WTC11 (cell line): ENCODE data around the gene VEGFC. TPM values are rescaled to one million over a fixed set of nuclear protein-coding genes. Genes with fewer than 3 reads are reported as not detected.

Source experiments
- ATAC-seq: fragments of 200-7000 bp; cut with Tn5 transposase; 2 replicates; pipeline ENCODE4 v1.10.0; 2021; ENCODE audit warnings: mild to moderate bottlenecking, moderate library complexity
- CTCF ChIA-PET: fragments of 300-600 bp; sonication (Branson Sonifier 250); formaldehyde crosslinking; loops from one replicate; lab custom pipeline; 2021; ENCODE audit warnings: antibody characterized with exemption; lab: Charles Lee
- POLR2A ChIA-PET: fragments of 350-600 bp; sonication (Branson Sonifier 250); formaldehyde crosslinking; loops from one replicate; lab custom pipeline; 2021; ENCODE audit warnings: antibody characterized with exemption; lab: Charles Lee
- DNase-seq: peaks from one replicate; pipeline ENCODE4 v3.0.0; 2021; ENCODE audit warnings: low spot score
- H3K27ac Mint-ChIP-seq: 2 replicates; pipeline ENCODE4 v1.8.0; 2021; ENCODE audit warnings: mixed read lengths
- H3K27me3 Mint-ChIP-seq: 2 replicates; pipeline ENCODE4 v1.8.0; 2021; ENCODE audit warnings: low read depth, mild to moderate bottlenecking, moderate library complexity, mixed read lengths
- H3K36me3 Mint-ChIP-seq: 2 replicates; pipeline ENCODE4 v1.8.0; 2021; ENCODE audit warnings: mixed read lengths
- H3K4me1 Mint-ChIP-seq: 2 replicates; pipeline ENCODE4 v1.8.0; 2022; ENCODE audit warnings: mixed read lengths
- H3K4me3 Mint-ChIP-seq: 2 replicates; pipeline ENCODE4 v1.8.0; 2021; ENCODE audit warnings: mild to moderate bottlenecking, moderate library complexity, mixed read lengths
- H3K9me3 Mint-ChIP-seq: 2 replicates; pipeline ENCODE4 v1.8.0; 2021; ENCODE audit warnings: mixed read lengths
- ATF1 ChIP-seq: sonication (generic); formaldehyde crosslinking; IDR thresholded peaks from 2 replicates; pipeline ENCODE4 v1.8.1; 2023; ENCODE audit warnings: mild to moderate bottlenecking, moderate library complexity, missing genetic modification reagents
- CDX4 ChIP-seq: fragments of 250-450 bp; sonication (Bioruptor Pico); IDR thresholded peaks from 2 replicates; pipeline ENCODE4 v1.9.0; 2021; ENCODE audit warnings: moderate library complexity, mild to moderate bottlenecking, inconsistent platforms, borderline replicate concordance
- CREB1 ChIP-seq: sonication (generic); formaldehyde crosslinking; IDR thresholded peaks from 2 replicates; pipeline ENCODE4 v1.8.0; 2023; ENCODE audit warnings: mild to moderate bottlenecking, missing genetic modification reagents
- CTCF ChIP-seq: fragments of 200-600 bp; IDR thresholded peaks from 2 replicates; pipeline ENCODE4 v1.8.0; 2022; ENCODE audit warnings: antibody characterized with exemption
- ELF4 ChIP-seq: sonication (generic); formaldehyde crosslinking; IDR thresholded peaks from 2 replicates; pipeline ENCODE4 v1.8.1; 2022; ENCODE audit warnings: low read depth, mild to moderate bottlenecking, moderate library complexity, missing genetic modification reagents
- ESRRA ChIP-seq: sonication (generic); formaldehyde crosslinking; IDR thresholded peaks from 2 replicates; pipeline ENCODE4 v1.8.1; 2022; ENCODE audit warnings: mild to moderate bottlenecking, missing genetic modification reagents, borderline replicate concordance
- GABPB1 ChIP-seq: sonication (generic); formaldehyde crosslinking; IDR thresholded peaks from 2 replicates; pipeline ENCODE4 v1.8.1; 2023; ENCODE audit warnings: mild to moderate bottlenecking, missing genetic modification reagents
- HMGXB4 ChIP-seq: sonication (generic); formaldehyde crosslinking; IDR thresholded peaks from 2 replicates; pipeline ENCODE4 v1.8.1; 2023; ENCODE audit warnings: mild to moderate bottlenecking, moderate library complexity, missing genetic modification reagents
- IRF1 ChIP-seq: sonication (generic); formaldehyde crosslinking; IDR thresholded peaks from 2 replicates; pipeline ENCODE4 v1.8.0; 2023; ENCODE audit warnings: missing genetic modification reagents
- JAZF1 ChIP-seq: fragments of 250-450 bp; sonication (Bioruptor Pico); IDR thresholded peaks from 2 replicates; pipeline ENCODE4 v1.9.0; 2021; ENCODE audit warnings: moderate library complexity, mild to moderate bottlenecking, inconsistent platforms
- JUN ChIP-seq: sonication (generic); formaldehyde crosslinking; IDR thresholded peaks from 2 replicates; pipeline ENCODE4 v1.8.0; 2023; ENCODE audit warnings: mild to moderate bottlenecking, missing genetic modification reagents
- KAT7 ChIP-seq: sonication (generic); formaldehyde crosslinking; IDR thresholded peaks from 2 replicates; pipeline ENCODE4 v1.8.1; 2023; ENCODE audit warnings: missing genetic modification reagents, mild to moderate bottlenecking, borderline replicate concordance
- MAX ChIP-seq: sonication (generic); formaldehyde crosslinking; IDR thresholded peaks from 2 replicates; pipeline ENCODE4 v1.8.0; 2022; ENCODE audit warnings: mild to moderate bottlenecking, missing genetic modification reagents
- MXD4 ChIP-seq: fragments of 250-450 bp; sonication (Bioruptor Pico); IDR thresholded peaks from 2 replicates; pipeline ENCODE4 v1.8.0; 2021; ENCODE audit warnings: mild to moderate bottlenecking, moderate library complexity, borderline replicate concordance
- PRRX2 ChIP-seq: fragments of 250-450 bp; sonication (Bioruptor Pico); IDR thresholded peaks from 2 replicates; pipeline ENCODE4 v1.8.0; 2021; ENCODE audit warnings: mild to moderate bottlenecking
- RELA ChIP-seq: sonication (generic); formaldehyde crosslinking; IDR thresholded peaks from 2 replicates; pipeline ENCODE4 v1.8.1; 2022; ENCODE audit warnings: missing genetic modification reagents, mild to moderate bottlenecking, borderline replicate concordance
- SOX15 ChIP-seq: fragments of 250-450 bp; sonication (Bioruptor Pico); IDR thresholded peaks from 2 replicates; pipeline ENCODE4 v1.9.0; 2021; ENCODE audit warnings: mild to moderate bottlenecking
- TCF7 ChIP-seq: sonication (generic); formaldehyde crosslinking; IDR thresholded peaks from 2 replicates; pipeline ENCODE4 v1.8.0; 2022; ENCODE audit warnings: mild to moderate bottlenecking, low read depth, missing genetic modification reagents, moderate library complexity
- TEAD1 ChIP-seq: sonication (generic); formaldehyde crosslinking; IDR thresholded peaks from 2 replicates; pipeline ENCODE4 v1.8.0; 2022; ENCODE audit warnings: mild to moderate bottlenecking, missing genetic modification reagents
- TEAD4 ChIP-seq: sonication (generic); formaldehyde crosslinking; IDR thresholded peaks from 2 replicates; pipeline ENCODE4 v1.8.0; 2022; ENCODE audit warnings: mild to moderate bottlenecking, missing genetic modification reagents
- ZBTB21 ChIP-seq: sonication (generic); formaldehyde crosslinking; IDR thresholded peaks from 2 replicates; pipeline ENCODE4 v1.8.1; 2023; ENCODE audit warnings: mild to moderate bottlenecking, missing genetic modification reagents, borderline replicate concordance
- ZNF263 ChIP-seq: sonication (generic); formaldehyde crosslinking; IDR thresholded peaks from 2 replicates; pipeline ENCODE4 v1.8.1; 2022; ENCODE audit warnings: low read depth, mild to moderate bottlenecking, moderate library complexity, missing genetic modification reagents
- ZNF423 ChIP-seq: fragments of 250-450 bp; sonication (Bioruptor Pico); IDR thresholded peaks from 2 replicates; pipeline ENCODE4 v2.1.2; 2022; ENCODE audit warnings: mild to moderate bottlenecking, moderate library complexity
- total RNA-seq: library from RNA; stranded (reverse); gene quantifications from 3 replicates; pipeline ENCODE4 v1.2.3, GENCODE V29; 2021

The VEGFC gene
- total RNA-seq, 1 experiment from 2014 or later: 0.61 TPM

- no peak for ATAC-seq
- no peak for DNase-seq
- TF ChIP-seq CTCF (no peak), PRRX2 (CRISPR knock-in tag) (no peak), SOX15 (CRISPR knock-in tag) (no peak)
- TF ChIP-seq, all 79 proteins: peak for 0
- peaks cover 5% of the 10 kb centered on the region for H3K9me3 Mint-ChIP-seq
- no peaks in the 10 kb centered on the region for H3K27me3 Mint-ChIP-seq
- ChIA-PET POLR2A (no interaction called here), CTCF (no interaction called here)
- no peak overlapping the region for H3K27ac Mint-ChIP-seq
- H3K36me3 Mint-ChIP-seq: no peaks in the 10 kb centered on the region
- no peak overlapping the region for H3K4me3 Mint-ChIP-seq
- H3K4me1 Mint-ChIP-seq: no peaks in the 10 kb centered on the region
Observed at GRCh38 chr4:176805155-176805554, 12.4 kb upstream of the VEGFC start.

GRCh38 chr4:176800891-176801534 is 8.3 kb upstream of the VEGFC start:
- Mint-ChIP-seq H3K4me3 (no peak overlapping the region), H3K36me3 (no peaks in the 10 kb centered on the region), H3K4me1 (no peaks in the 10 kb centered on the region), H3K9me3 (no peaks in the 10 kb centered on the region), H3K27me3 (no peaks in the 10 kb centered on the region), H3K27ac (no peak overlapping the region)
- no peak for DNase-seq
- no peak for ATAC-seq
- CTCF ChIA-PET: no interaction called here
- TF ChIP-seq ZNF263 (CRISPR knock-in tag) (no peak), TEAD1 (no peak), TEAD4 (CRISPR knock-in tag) (no peak), RELA (CRISPR knock-in tag) (no peak), CTCF (no peak), KAT7 (CRISPR knock-in tag) (no peak), ZNF423 (CRISPR knock-in tag) (no peak), ATF1 (CRISPR knock-in tag) (no peak), TCF7 (CRISPR knock-in tag) (no peak), JUN (CRISPR knock-in tag) (no peak), ESRRA (no peak), IRF1 (CRISPR knock-in tag) (no peak), CREB1 (CRISPR knock-in tag) (no peak)
- POLR2A ChIA-PET: no interaction called here

- ChIA-PET POLR2A (no interaction called here), CTCF (no interaction called here)
- H3K4me3 Mint-ChIP-seq: no peak overlapping the region
- TF ChIP-seq ZNF263 (CRISPR knock-in tag): no peak
- no peak for TF ChIP-seq JAZF1 (CRISPR knock-in tag)
- no peak for TF ChIP-seq CDX4 (CRISPR knock-in tag)
- no peak for TF ChIP-seq ZBTB21 (CRISPR knock-in tag)
- no peak for TF ChIP-seq GABPB1 (CRISPR knock-in tag)
- TF ChIP-seq MAX: no peak
- no peak for TF ChIP-seq ELF4 (CRISPR knock-in tag)
- TF ChIP-seq HMGXB4 (CRISPR knock-in tag): no peak
- TF ChIP-seq MXD4 (CRISPR knock-in tag): no peak
- ATAC-seq (no peak), DNase-seq (no peak)
- H3K9me3 Mint-ChIP-seq: no peaks in the 10 kb centered on the region
- no peak overlapping the region for H3K27ac Mint-ChIP-seq
- H3K4me1 Mint-ChIP-seq: no peaks in the 10 kb centered on the region
- H3K27me3 Mint-ChIP-seq: peaks cover under 1% of the 10 kb centered on the region; the same call in 1 of the 2 replicates
- H3K36me3 Mint-ChIP-seq: no peaks in the 10 kb centered on the region
Observed at GRCh38 chr4:176799653-176800052, 6.9 kb upstream of the VEGFC start.
